Osteoblast (primary cell): ENCODE measurements around the gene ERC1. TPM values are rescaled to one million over a fixed set of nuclear protein-coding genes. Genes with fewer than 3 reads are reported as not detected.

Experiments used
- DNase-seq: peaks from one replicate; pipeline ENCODE4 v3.0.0; 2011; ENCODE audit warnings: low spot score, mixed read lengths; ENCODE audit not compliant: insufficient read length; ENCODE audit errors: missing footprints
- H2AFZ ChIP-seq: 2 replicates; pipeline ENCODE4 v1.6.0; 2011; ENCODE audit warnings: mild to moderate bottlenecking, low read length
- H3K27ac ChIP-seq: 2 replicates; pipeline ENCODE4 v1.5.1; 2011; ENCODE audit warnings: mild to moderate bottlenecking, low read depth, low read length, moderate library complexity
- H3K27me3 ChIP-seq: 2 replicates; pipeline ENCODE4 v1.6.0; 2012; ENCODE audit warnings: mild to moderate bottlenecking, control low read depth, inconsistent platforms, low read length, moderate library complexity; ENCODE audit not compliant: insufficient read depth
- H3K36me3 ChIP-seq: 2 replicates; pipeline ENCODE4 v1.5.1; 2011; ENCODE audit warnings: mild to moderate bottlenecking, low read length, control low read depth, moderate library complexity; ENCODE audit not compliant: insufficient read depth
- H3K4me1 ChIP-seq: 2 replicates; pipeline ENCODE4 v1.5.1; 2011; ENCODE audit warnings: mild to moderate bottlenecking, low read length, control low read depth, moderate library complexity; ENCODE audit not compliant: insufficient read depth
- H3K4me2 ChIP-seq: 2 replicates; pipeline ENCODE4 v1.6.0; 2011; ENCODE audit warnings: mild to moderate bottlenecking, low read length; ENCODE audit not compliant: insufficient read depth
- H3K4me3 ChIP-seq: fragments of 200-600 bp; sonication (generic); 3 replicates; pipeline ENCODE4 v1.5.1; 2012; ENCODE audit warnings: mild to moderate bottlenecking, low read length, inconsistent platforms; ENCODE audit not compliant: insufficient read depth
- H3K79me2 ChIP-seq: 2 replicates; pipeline ENCODE4 v1.6.0; 2012; ENCODE audit warnings: mild to moderate bottlenecking, low read length, control low read depth, inconsistent platforms; ENCODE audit not compliant: insufficient read depth
- H3K9me3 ChIP-seq: 2 replicates; pipeline ENCODE4 v1.5.1; 2011; ENCODE audit warnings: low read depth, low read length, control low read depth
- H4K20me1 ChIP-seq: 2 replicates; pipeline ENCODE4 v1.6.0; 2012; ENCODE audit warnings: mild to moderate bottlenecking, low read length, control low read depth; ENCODE audit not compliant: insufficient read depth
- CTCF ChIP-seq: IDR thresholded peaks from 2 replicates; pipeline ENCODE4 v1.5.1; 2011; ENCODE audit warnings: mild to moderate bottlenecking, low read depth, low read length, moderate library complexity; ENCODE audit errors: extremely low read depth
- total RNA-seq: library from RNA; depleted of rRNA; stranded (reverse); fragments of >200 nt; gene quantifications from 2 replicates; pipeline ENCODE4 v1.2.3, GENCODE V29; 2012

ERC1 gene
- total RNA-seq, 1 donor, result 36.2 TPM

GRCh38 chr12:1380171-1380851 lies 389.3 kb downstream of the ERC1 start:
- DNase-seq, result no peak

GRCh38 chr12:1382151-1382550 lies 391.1 kb downstream of the ERC1 start:
- H3K9me3 ChIP-seq, result no peaks in the 10 kb centered on the region
- H2AFZ ChIP-seq, result no peak overlapping the region
- no peaks in the 10 kb centered on the region for H3K4me1 ChIP-seq
- no peak for TF ChIP-seq CTCF
- no peaks in the 10 kb centered on the region for H4K20me1 ChIP-seq
- no peaks in the 10 kb centered on the region for H3K27me3 ChIP-seq
- no peak overlapping the region for H3K4me3 ChIP-seq
- no peak for DNase-seq
- H3K79me2 ChIP-seq, result no peaks in the 10 kb centered on the region
- H3K27ac ChIP-seq, result no peak overlapping the region
- no peaks in the 10 kb centered on the region for H3K36me3 ChIP-seq
- H3K4me2 ChIP-seq, result no peak overlapping the region

More at GRCh38 chr12:1380171-1380851, 389.3 kb downstream of the ERC1 start:
- H3K4me3 ChIP-seq, result no peak overlapping the region
- H4K20me1 ChIP-seq, result no peaks in the 10 kb centered on the region
- H3K79me2 ChIP-seq, result no peaks in the 10 kb centered on the region
- no peak overlapping the region for H3K4me2 ChIP-seq
- H3K9me3 ChIP-seq, result no peaks in the 10 kb centered on the region
- peaks cover 3% of the 10 kb centered on the region for H3K36me3 ChIP-seq
- H3K27me3 ChIP-seq, result no peaks in the 10 kb centered on the region
- no peaks in the 10 kb centered on the region for H3K4me1 ChIP-seq
- no peak for TF ChIP-seq CTCF
- H2AFZ ChIP-seq, result no peak overlapping the region
- H3K27ac ChIP-seq, result no peak overlapping the region

DNA sequence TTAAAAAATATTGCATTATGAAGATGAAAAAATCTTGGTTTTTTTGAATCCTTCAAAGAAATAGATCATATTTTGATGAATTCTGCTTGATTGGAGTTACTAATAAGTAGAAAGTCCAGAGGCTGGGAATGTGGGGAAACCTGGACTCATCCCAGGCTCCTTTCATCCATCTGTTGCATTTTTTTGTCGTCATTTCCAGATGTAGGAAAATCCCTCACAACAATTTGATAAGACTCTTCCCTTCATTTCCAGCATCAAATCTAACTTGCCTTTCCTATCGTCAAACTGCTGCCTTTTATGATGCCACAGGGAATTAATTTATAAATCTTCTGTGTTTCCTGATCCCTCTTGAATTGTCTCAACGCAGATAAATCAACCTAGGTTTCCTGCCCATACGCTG lies 391.8 kb downstream of the ERC1 start:
- Histone ChIP-seq H3K27ac (no peak overlapping the region), H3K79me2 (no peaks in the 10 kb centered on the region), H3K4me1 (no peaks in the 10 kb centered on the region), H3K27me3 (no peaks in the 10 kb centered on the region), H4K20me1 (no peaks in the 10 kb centered on the region), H3K4me3 (no peak overlapping the region), H2AFZ (no peak overlapping the region), H3K4me2 (no peak overlapping the region), H3K36me3 (no peaks in the 10 kb centered on the region), H3K9me3 (no peaks in the 10 kb centered on the region)
- DNase-seq, result no peak
- TF ChIP-seq CTCF, result no peak

DNA sequence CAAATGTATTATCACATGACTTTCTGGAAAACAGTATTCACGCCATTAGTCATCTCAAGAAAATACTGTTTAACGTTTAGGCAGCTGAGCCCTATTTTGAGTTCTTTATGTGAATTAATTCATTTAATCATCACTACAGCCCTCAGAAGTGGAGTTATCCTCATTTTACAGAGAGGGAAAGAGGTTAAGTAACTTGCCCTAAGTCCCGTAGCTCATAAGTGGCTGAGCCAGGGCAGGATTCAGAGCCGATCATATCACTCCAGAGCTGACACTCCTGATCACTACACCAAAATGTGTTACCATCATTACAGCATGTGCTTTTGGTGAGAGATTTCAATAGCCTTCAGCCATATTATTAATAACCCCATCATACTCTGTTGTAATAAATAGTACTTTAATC lies 392.7 kb downstream of the ERC1 start:
- H3K27me3 ChIP-seq, result no peaks in the 10 kb centered on the region
- no peak for TF ChIP-seq CTCF
- no peaks in the 10 kb centered on the region for H4K20me1 ChIP-seq
- H3K9me3 ChIP-seq, result no peaks in the 10 kb centered on the region
- no peak overlapping the region for H3K4me2 ChIP-seq
- no peaks in the 10 kb centered on the region for H3K4me1 ChIP-seq
- no peak overlapping the region for H3K27ac ChIP-seq
- no peak overlapping the region for H3K4me3 ChIP-seq
- H3K79me2 ChIP-seq, result no peaks in the 10 kb centered on the region
- no peak overlapping the region for H2AFZ ChIP-seq
- DNase-seq, result no peak
- no peaks in the 10 kb centered on the region for H3K36me3 ChIP-seq
